Adrenal gland (tissue), 12 donors: ENCODE results near the gene DLGAP1. TPM values are rescaled to one million over a fixed set of nuclear protein-coding genes. Genes with fewer than 3 reads are reported as not detected.

Experiments used
- DNase-seq, 7 donors: peaks; one replicate each; pipeline ENCODE4 v3.0.0-alpha.2; 2019 to 2020
- H3K27ac ChIP-seq, 5 donors: fragments of 200-600 bp; sonication (generic) in 4 of 5; 1 replicate in 3 of 5; 2 replicates in 2 of 5; pipeline versions ENCODE4 v1.5.1 to v1.8.0; 2016 to 2020; ENCODE audit warnings: mild to moderate bottlenecking in 1 of 5
- H3K27me3 ChIP-seq: fragments of 200-600 bp; 2 replicates; pipeline ENCODE4 v1.8.0; 2021
- H3K36me3 ChIP-seq, 2 donors: fragments of 200-600 bp; replicated peaks in 1 of 2; 1 replicate in 1 of 2; 2 replicates in 1 of 2; pipeline versions ENCODE4 v1.5.1 to v1.8.0; 2018 to 2022
- H3K4me1 ChIP-seq, 2 donors: fragments of 200-600 bp; replicated peaks in 1 of 2; 1 replicate in 1 of 2; 2 replicates in 1 of 2; pipeline versions ENCODE4 v1.5.1 to v1.8.0; 2018 to 2021
- H3K4me3 ChIP-seq, 4 donors: fragments of 200-600 bp; sonication (generic) in 3 of 4; one replicate each; pipeline ENCODE4 v1.5.1; 2016 to 2018
- H3K9me3 ChIP-seq, 3 donors: fragments of 200-600 bp; sonication (generic) in 1 of 3; replicated peaks in 1 of 3; 1 replicate in 2 of 3; 2 replicates in 1 of 3; pipeline versions ENCODE4 v1.5.1 to v1.8.0; 2016 to 2021
- CTCF ChIP-seq, 6 experiments: fragments of 450-650 bp in 4 of 6; fragments of 200-600 bp in 2 of 6; sonication (generic) in 1 of 6; IDR thresholded peaks; 1 replicate in 5 of 6; 2 replicates in 1 of 6; pipeline versions ENCODE4 v1.5.1 to v1.8.0; 2016 to 2021; ENCODE audit warnings: antibody characterized with exemption in 6 of 6, mild to moderate bottlenecking in 2 of 6, moderate library complexity in 1 of 6
- POLR2A ChIP-seq, 2 donors: fragments of 450-650 bp; IDR thresholded peaks; one replicate each; pipeline ENCODE4 v1.6.1; 2017; ENCODE audit warnings: antibody characterized with exemption in 2 of 2, mild to moderate bottlenecking in 2 of 2, moderate library complexity in 1 of 2
- WGBS, 4 donors: extraction: QIAGEN DNeasy Blood & Tissue Kit in 2 of 4; methylation state at CpG; one replicate each; pipeline versions ENCODE4 v1.1.5 to v1.1.7; 2013 to 2017; 5-methylcytosine and 5-hydroxymethylcytosine counted together
- intact Hi-C, 2 donors: fragments of 100-400 bp; cut with DNase I; formaldehyde crosslinking; loops; one replicate each; pipeline versions ENCODE4 v1.14.1 to v1.15.0; 2022 to 2023
- polyA plus RNA-seq, 3 donors: library from polyadenylated mRNA; stranded (reverse); fragments of 200-250 nt in 2 of 3; fragments of 350-450 nt in 1 of 3; fragmentation: Illumina TruSeq in 1 of 3; extraction: RNeasy Lipid Tissue Mini Kit (QIAGEN cat#74804) in 1 of 3; gene quantifications; one replicate each; pipeline ENCODE4 v1.2.3, GENCODE V29; 2013 to 2014
- total RNA-seq, 9 donors: library from RNA; depleted of rRNA in 4 of 9; stranded (reverse); fragments of >200 nt in 4 of 9; fragments of 120-200 nt in 1 of 9; fragmentation: NEBNext Ultra II Directional in 1 of 9; extraction: Animal tissue kit (Norgen Biotek cat#: 25700) in 1 of 9; gene quantifications; one replicate each; pipeline versions ENCODE4 v1.1.0 to v1.2.4, GENCODE V29; 2013 to 2023
- donor health status: healthy with polysubstance abuse.
- donor health status: Bipolar disorder and iron deficiency.
- donor health status: DM: yes; HTN: yes; CAD: no.
- donor health status: DM: no; HTN: no; CAD: no.
- donor health status: DM: no; HTN: no; CAD: no.
- donor health status: DM: yes; HTN: yes; CAD: no.

The DLGAP1 gene
- total and polyA plus RNA-seq, 12 donors, result 1.7 to 30.9 (median 12.9) TPM

- H3K27me3 ChIP-seq, result no peaks in the 10 kb centered on the region
- no peak overlapping the region for H3K4me3 ChIP-seq
- no peaks in the 10 kb centered on the region for H3K36me3 ChIP-seq
- DNase-seq, result no peak
- intact Hi-C loops, result no loop called here
- H3K4me1 ChIP-seq, result no peaks in the 10 kb centered on the region
- TF ChIP-seq POLR2A (IDR thresholded peaks at IDR 0.05) (no peak), CTCF (IDR thresholded peaks at IDR 0.05) (no peak)
- H3K9me3 ChIP-seq, result no peaks in the 10 kb centered on the region
- H3K27ac ChIP-seq, result no peak overlapping the region
- 87 to 97% (median 90%) methylated on average over 4 to 5 of the region's 5 CpGs for WGBS, 4 donors
Measured at GRCh38 chr18:4142876-4143275, 312.2 kb downstream of the DLGAP1 start.

GRCh38 chr18:4134700-4135099, 320.4 kb downstream of the DLGAP1 start:
- H3K36me3 ChIP-seq, result no peaks in the 10 kb centered on the region
- H3K27me3 ChIP-seq, result no peaks in the 10 kb centered on the region
- H3K27ac ChIP-seq, result no peak overlapping the region
- no peaks in the 10 kb centered on the region for H3K4me1 ChIP-seq
- DNase-seq, result no peak
- H3K9me3 ChIP-seq, result no peaks in the 10 kb centered on the region
- intact Hi-C loops, result no loop called here
- 63 to 72% (median 70%) methylated on average over 6 of the region's 6 CpGs for WGBS, 4 donors
- H3K4me3 ChIP-seq, result no peak overlapping the region
- no peak for TF ChIP-seq POLR2A (IDR thresholded peaks at IDR 0.05)
- TF ChIP-seq CTCF (IDR thresholded peaks at IDR 0.05), result no peak

- no peak for DNase-seq
- intact Hi-C loops, result no loop called here
- Histone ChIP-seq H3K27me3 (no peaks in the 10 kb centered on the region), H3K27ac (no peak overlapping the region), H3K9me3 (no peaks in the 10 kb centered on the region), H3K36me3 (no peaks in the 10 kb centered on the region), H3K4me1 (no peaks in the 10 kb centered on the region), H3K4me3 (no peak overlapping the region)
- 59 to 67% (median 62%) methylated on average over 12 of the region's 12 CpGs for WGBS, 4 donors
- peak in 1 of 6 experiments; percentile 18 for TF ChIP-seq CTCF (IDR thresholded peaks at IDR 0.05)
- TF ChIP-seq POLR2A (IDR thresholded peaks at IDR 0.05), result no peak
Measured at GRCh38 chr18:4130734-4131719, 324.1 kb downstream of the DLGAP1 start.

- 79 to 91% (median 83%) methylated on average over 1 of the region's 1 CpG for WGBS, 4 donors
- no peaks in the 10 kb centered on the region for H3K36me3 ChIP-seq
- intact Hi-C loops, result no loop called here
Measured at GRCh38 chr18:4126939-4127338, 328.2 kb downstream of the DLGAP1 start.

More at GRCh38 chr18:4126939-4127338, 328.2 kb downstream of the DLGAP1 start:
- no peaks in the 10 kb centered on the region for H3K9me3 ChIP-seq
- H3K4me1 ChIP-seq, result no peaks in the 10 kb centered on the region
- no peak for DNase-seq
- no peaks in the 10 kb centered on the region for H3K27me3 ChIP-seq
- no peak overlapping the region for H3K27ac ChIP-seq
- no peak for TF ChIP-seq POLR2A (IDR thresholded peaks at IDR 0.05)
- TF ChIP-seq CTCF (IDR thresholded peaks at IDR 0.05), result no peak
- no peak overlapping the region for H3K4me3 ChIP-seq
